ENCODE results near the gene ZNF622. TPM values are rescaled to one million over a fixed set of nuclear protein-coding genes. Genes with fewer than 3 reads are reported as not detected.

The ZNF622 gene
- total RNA-seq, 2 experiments from 2014 or later = 52.5 to 54.1 TPM

GRCh38 chr5:16413166-16413860 lies 52.3 kb downstream of the ZNF622 start:
- peaks cover 0 to 6% of the 10 kb centered on the region in 2 experiments for H3K27me3 ChIP-seq (ENCODE audit: control insufficient read depth in 1 of 2, insufficient read depth in 2 of 2, low read length in 2 of 2)
- H3K4me3 Mint-ChIP-seq = no peak overlapping the region
- no peak overlapping the region for H3K4me3 ChIP-seq (ENCODE audit: low read length)
- no peaks in the 10 kb centered on the region for H3K9me3 ChIP-seq (ENCODE audit: control insufficient read depth in 1 of 2, insufficient read depth in 1 of 2, low read length in 2 of 2)
- DNase-seq (no peak), ATAC-seq (ENCODE audit: poor library complexity) (no peak)
- H3K27me3 Mint-ChIP-seq = peaks cover 16% of the 10 kb centered on the region
- no peak overlapping the region for H3K27ac Mint-ChIP-seq
- H3K36me3 Mint-ChIP-seq (ENCODE audit: low read depth) = no peaks in the 10 kb centered on the region
- H3K9me3 Mint-ChIP-seq = no peaks in the 10 kb centered on the region
- no peak overlapping the region for H3K27ac ChIP-seq (ENCODE audit: low read depth in 1 of 2, low read length in 2 of 2)
- no peaks in the 10 kb centered on the region for H3K4me1 Mint-ChIP-seq (ENCODE audit: low read depth)
- CTCF ChIA-PET = no interaction called here
- POLR2A ChIA-PET = no interaction called here
- no peaks in the 10 kb centered on the region for H3K4me1 ChIP-seq (ENCODE audit: insufficient read depth, low read length)
- H3K36me3 ChIP-seq (ENCODE audit: insufficient read depth, low read length) = no peaks in the 10 kb centered on the region
- no peak for TF ChIP-seq CTCF (IDR thresholded peaks at IDR 0.05)
- intact Hi-C loops (cut with DNase I, micrococcal nuclease) = no loop called here

- ATAC-seq (ENCODE audit: poor library complexity) (no peak), DNase-seq (no peak)
- no peak overlapping the region for H3K4me3 ChIP-seq (ENCODE audit: low read length)
- no peak for TF ChIP-seq CTCF (IDR thresholded peaks at IDR 0.05)
- no peaks in the 10 kb centered on the region for H3K9me3 Mint-ChIP-seq
- H3K27ac Mint-ChIP-seq = no peak overlapping the region
- H3K36me3 ChIP-seq (ENCODE audit: insufficient read depth, low read length) = no peaks in the 10 kb centered on the region
- no peak overlapping the region for H3K27ac ChIP-seq (ENCODE audit: low read depth in 1 of 2, low read length in 2 of 2)
- CTCF ChIA-PET = no interaction called here
- H3K27me3 Mint-ChIP-seq = peaks cover 16% of the 10 kb centered on the region
- H3K4me1 Mint-ChIP-seq (ENCODE audit: low read depth) = no peaks in the 10 kb centered on the region
- H3K27me3 ChIP-seq (ENCODE audit: control insufficient read depth in 1 of 2, insufficient read depth in 2 of 2, low read length in 2 of 2) = peaks cover 0 to 6% of the 10 kb centered on the region in 2 experiments
- H3K36me3 Mint-ChIP-seq (ENCODE audit: low read depth) = no peaks in the 10 kb centered on the region
- no peaks in the 10 kb centered on the region for H3K9me3 ChIP-seq (ENCODE audit: control insufficient read depth in 1 of 2, insufficient read depth in 1 of 2, low read length in 2 of 2)
- H3K4me1 ChIP-seq (ENCODE audit: insufficient read depth, low read length) = no peaks in the 10 kb centered on the region
- no peak overlapping the region for H3K4me3 Mint-ChIP-seq
- POLR2A ChIA-PET = no interaction called here
- intact Hi-C loops (cut with DNase I, micrococcal nuclease) = no loop called here
Observed at GRCh38 chr5:16412556-16412955, 53.0 kb downstream of the ZNF622 start.

GRCh38 chr5:16411741-16412455 lies 53.7 kb downstream of the ZNF622 start:
- TF ChIP-seq CTCF (IDR thresholded peaks at IDR 0.05) = no peak
- no peaks in the 10 kb centered on the region for H3K9me3 ChIP-seq (ENCODE audit: control insufficient read depth in 1 of 2, insufficient read depth in 1 of 2, low read length in 2 of 2)
- no peaks in the 10 kb centered on the region for H3K4me1 ChIP-seq (ENCODE audit: insufficient read depth, low read length)
- no peaks in the 10 kb centered on the region for H3K9me3 Mint-ChIP-seq
- CTCF ChIA-PET = no interaction called here
- H3K27ac ChIP-seq (ENCODE audit: low read depth in 1 of 2, low read length in 2 of 2) = no peak overlapping the region
- H3K27me3 Mint-ChIP-seq = peaks cover 16% of the 10 kb centered on the region
- no peak overlapping the region for H3K4me3 ChIP-seq (ENCODE audit: low read length)
- H3K4me1 Mint-ChIP-seq (ENCODE audit: low read depth) = no peaks in the 10 kb centered on the region
- DNase-seq (no peak), ATAC-seq (ENCODE audit: poor library complexity) (no peak)
- intact Hi-C loops (cut with DNase I, micrococcal nuclease) = no loop called here
- H3K27ac Mint-ChIP-seq = no peak overlapping the region
- POLR2A ChIA-PET = no interaction called here
- no peak overlapping the region for H3K4me3 Mint-ChIP-seq
- H3K36me3 Mint-ChIP-seq (ENCODE audit: low read depth) = no peaks in the 10 kb centered on the region
- peaks cover 0 to 6% of the 10 kb centered on the region in 2 experiments for H3K27me3 ChIP-seq (ENCODE audit: control insufficient read depth in 1 of 2, insufficient read depth in 2 of 2, low read length in 2 of 2)
- no peaks in the 10 kb centered on the region for H3K36me3 ChIP-seq (ENCODE audit: insufficient read depth, low read length)

All from CD4-positive, alpha-beta T cell (primary cell).